NCI-H2107 treated with DMSO at 0.1 percent for 48 hours (cell line): ENCODE results near the gene ARID1B.

ENCODE experiments used
- DNase-seq: peaks from one replicate; lab custom pipeline; 2025; ENCODE audit not compliant: unreplicated experiment; lab: John Stamatoyannopoulos, UW

ARID1B gene

DNA sequence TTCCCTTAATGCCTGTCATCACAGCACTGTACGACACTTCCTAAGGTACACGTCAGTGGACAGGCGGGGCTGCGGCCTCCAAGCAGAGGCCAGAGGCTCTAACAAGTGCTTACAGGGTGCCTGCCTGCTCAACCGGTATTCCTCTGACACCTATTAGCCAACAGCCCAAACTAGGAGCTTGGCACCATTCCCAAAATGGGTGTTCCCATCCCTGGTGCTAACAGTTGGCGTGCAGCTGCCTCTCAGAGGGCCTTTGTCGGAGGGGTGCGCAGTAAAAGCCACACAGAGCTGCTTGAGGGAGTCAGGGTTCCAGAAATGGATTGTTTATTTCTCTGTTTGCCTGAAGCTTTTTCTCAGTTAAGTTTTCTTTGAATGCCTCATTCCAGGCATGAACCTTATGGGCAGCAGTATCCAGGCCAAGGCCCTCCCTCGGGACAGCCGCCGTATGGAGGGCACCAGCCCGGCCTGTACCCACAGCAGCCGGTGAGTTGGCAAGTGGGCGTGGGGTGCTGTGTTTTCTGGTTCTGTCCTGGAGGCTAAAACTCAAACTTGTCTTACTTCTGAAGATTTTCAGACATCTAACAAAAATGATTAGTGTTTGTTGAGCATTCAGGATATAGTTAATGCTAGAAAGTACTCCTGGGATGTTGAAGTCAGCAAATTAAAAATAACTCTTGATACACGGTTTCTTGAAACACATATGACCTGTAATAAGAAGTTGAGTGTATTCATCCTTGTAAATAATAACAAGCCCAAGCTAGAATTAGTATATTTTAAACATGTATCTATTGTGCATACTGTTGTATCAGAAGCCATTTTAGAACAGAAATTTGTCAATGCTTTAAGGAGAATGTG lies 421.5 kb downstream of the ARID1B start:
- peak; percentile 96 for DNase-seq

- no peak for DNase-seq
Measured at GRCh38 chr6:157200117-157200516, 422.9 kb downstream of the ARID1B start.

- DNase-seq = no peak
Measured at GRCh38 chr6:157200611-157201010, 423.4 kb downstream of the ARID1B start.

- DNase-seq = no peak
Measured at GRCh38 chr6:157201083-157201482, 423.9 kb downstream of the ARID1B start.

DNA sequence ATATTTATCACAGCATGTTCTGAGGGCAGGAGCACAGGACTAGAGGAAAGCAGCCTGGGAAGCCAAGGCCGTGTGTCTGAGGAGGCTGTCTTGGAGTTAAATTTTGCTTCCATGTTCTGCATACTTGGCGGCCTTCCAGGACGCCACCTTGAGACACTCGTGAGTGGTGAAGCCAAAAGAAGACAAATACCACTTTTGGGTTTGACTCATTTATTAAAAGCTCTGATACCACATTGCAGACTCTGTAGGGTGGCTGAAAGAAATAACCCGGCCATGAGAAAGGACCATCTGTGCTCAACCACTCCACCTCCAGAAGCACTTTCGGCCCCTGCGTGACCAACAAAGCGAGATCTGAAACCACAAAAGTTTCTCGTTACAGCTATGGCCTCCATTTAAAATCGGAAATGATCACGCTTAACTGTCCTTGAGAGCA lies 426.1 kb downstream of the ARID1B start:
- DNase-seq = peak; percentile 91

DNA sequence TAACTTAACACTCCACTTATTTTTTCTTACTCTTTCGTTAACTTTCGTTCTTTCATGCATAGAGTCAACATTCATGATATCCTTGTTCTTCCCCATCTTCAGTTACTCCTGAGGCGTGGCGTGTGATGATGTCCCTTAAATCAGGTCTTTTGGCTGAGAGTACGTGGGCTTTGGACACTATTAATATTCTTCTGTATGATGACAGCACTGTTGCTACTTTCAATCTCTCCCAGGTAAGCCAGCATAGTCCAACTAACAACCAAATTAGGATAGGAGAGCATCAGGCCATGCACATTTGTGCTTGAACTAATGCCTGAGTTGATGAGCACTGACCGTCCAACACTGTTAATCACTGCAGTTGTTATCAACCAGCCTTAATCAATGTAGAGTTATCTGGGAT lies 426.6 kb downstream of the ARID1B start:
- DNase-seq = no peak

DNA sequence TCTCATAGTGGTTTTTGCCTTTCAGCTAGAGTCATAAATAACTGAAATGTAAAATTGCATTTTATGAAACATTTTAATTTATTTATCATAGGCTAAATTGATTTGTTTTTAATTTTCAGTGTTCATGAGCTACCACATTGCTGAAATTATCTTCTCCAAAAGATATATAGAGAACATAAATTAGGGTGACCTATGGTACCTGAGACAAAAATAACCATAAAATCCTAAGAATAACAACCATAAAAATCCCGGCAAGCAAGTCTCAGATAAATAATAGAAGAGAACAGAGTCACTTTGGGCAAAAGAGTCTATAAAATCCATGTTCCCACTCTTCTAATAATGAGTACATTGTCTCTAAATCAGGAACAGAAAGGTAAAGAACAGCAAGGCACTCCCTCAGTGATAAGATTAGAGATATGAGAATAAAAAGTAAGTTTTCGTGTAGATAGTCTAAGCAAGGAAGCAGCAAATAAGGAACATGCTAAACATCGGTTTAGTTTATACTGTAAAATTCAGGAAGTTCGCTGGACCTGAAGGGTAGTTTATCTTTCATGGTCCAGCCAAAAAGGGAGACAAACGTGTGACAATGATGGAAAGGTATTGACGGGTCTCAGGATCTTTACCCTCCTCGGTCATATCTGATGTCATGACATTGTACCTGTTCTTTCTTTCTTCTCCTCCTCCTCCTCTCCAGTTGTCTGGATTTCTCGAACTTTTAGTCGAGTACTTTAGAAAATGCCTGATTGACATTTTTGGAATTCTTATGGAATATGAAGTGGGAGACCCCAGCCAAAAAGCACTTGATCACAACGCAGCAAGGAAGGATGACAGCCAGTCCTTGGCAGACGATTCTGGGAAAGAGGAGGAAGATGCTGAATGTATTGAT lies 428.5 kb downstream of the ARID1B start:
- DNase-seq = no peak

- DNase-seq = no peak
Measured at GRCh38 chr6:157206359-157206815, 429.2 kb downstream of the ARID1B start.

- DNase-seq = no peak
Measured at GRCh38 chr6:157207521-157208076, 430.4 kb downstream of the ARID1B start.

DNA sequence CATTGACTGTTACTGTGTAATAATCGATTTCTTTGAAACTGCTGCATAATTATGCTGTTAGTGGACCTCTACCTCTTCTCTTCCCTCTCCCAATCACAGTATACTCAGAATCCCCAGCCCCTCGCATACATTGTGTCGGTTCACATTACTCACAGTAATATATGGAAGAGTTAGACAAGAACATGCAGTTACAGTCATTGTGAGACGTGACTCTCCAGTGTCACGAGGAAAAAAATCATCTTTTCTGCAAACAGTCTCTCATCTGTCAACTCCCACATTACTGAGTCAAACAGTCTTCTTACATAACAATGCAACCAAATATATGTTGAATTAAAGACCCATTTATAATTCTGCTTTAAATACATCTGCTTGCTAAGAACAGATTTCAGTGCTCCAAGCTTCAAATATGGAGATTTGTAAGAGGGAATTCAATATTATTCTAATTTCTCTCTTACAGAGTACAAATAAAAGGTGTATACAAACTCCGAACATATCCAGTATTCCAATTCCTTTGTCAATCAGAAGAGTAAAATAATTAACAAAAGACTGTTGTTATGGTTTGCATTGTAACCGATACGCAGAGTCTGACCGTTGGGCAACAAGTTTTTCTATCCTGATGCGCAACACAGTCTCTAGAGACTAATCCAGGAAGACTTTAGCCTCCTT lies 432.8 kb downstream of the ARID1B start:
- no peak for DNase-seq

DNA sequence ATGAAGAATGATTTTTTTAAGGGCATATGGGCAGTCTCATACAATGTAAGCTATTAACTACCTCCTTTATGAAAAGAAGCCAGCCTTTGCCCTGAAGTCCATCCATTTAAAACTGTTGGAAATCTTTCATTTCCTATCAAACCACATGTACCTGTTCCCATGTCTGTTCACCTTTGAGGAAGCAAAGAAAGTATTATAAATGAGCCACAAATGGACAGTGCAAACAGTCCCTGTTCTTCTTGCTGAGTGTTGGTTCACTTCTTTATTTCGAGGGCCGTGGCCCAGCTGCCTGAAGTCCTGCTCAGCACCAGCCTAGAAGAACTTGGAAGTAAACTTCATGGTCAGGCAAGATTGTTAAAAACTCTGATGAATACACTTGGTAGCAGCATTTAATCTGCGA lies 433.8 kb downstream of the ARID1B start:
- DNase-seq = no peak

DNA sequence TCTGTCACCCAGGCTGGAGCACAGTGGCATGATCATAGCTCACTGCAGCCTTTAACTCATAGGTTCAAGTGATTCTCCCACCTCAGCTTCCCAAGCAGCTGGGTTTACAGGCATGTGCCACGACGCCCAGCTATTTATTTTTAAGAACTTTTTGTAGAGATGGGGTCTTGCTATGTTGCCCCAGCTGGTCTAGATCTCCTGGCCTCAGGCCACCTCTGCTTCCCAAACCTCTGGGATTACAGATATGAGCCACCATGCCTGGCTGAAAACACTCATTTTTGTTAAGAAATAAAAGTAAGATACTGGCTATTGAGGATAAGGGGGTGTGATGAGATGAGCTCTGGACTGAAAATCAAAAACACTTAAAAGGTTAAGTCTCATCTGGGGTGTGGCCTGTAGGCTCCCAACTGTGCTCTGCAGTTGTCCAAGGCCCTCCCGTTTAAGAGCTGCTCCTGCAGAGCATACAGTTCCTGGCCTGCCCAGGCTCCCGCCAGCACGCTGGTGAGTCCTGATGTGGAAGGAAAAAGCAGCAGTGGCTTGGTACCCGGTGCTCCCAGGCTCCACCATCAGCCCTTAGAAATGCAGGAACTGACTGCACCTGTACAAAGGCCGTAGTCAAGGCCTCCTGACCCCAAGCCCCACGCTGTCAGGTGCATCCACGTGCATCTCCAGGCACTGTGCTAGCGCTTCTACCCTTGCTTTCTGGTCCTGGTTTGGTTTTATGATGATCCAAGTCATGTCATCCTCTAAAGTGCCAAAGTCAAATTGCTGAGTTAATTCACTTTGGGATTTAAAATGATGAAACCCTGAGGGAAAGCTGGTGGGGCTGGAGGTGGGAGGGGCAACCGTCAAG lies 434.7 kb downstream of the ARID1B start:
- DNase-seq = no peak

DNA sequence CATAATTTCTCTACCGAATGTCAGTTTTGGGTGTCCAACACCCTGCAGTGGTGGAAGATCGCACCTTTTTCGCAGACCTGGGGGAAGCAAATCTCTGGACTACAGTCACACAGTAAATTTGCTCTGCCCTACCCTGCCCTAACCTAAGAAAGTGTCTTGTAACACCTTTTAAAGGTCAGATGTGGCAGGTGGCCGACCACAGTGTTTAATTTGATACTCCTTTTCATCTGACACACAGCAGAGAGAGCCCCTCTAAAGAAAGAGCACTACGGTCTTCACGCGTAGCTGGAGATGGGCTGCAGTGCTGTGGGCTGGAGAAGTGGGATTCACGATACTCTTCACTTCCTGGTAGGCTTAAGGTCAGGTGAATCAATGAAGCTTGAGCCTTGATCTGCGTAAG lies 436.2 kb downstream of the ARID1B start:
- DNase-seq = no peak

DNA sequence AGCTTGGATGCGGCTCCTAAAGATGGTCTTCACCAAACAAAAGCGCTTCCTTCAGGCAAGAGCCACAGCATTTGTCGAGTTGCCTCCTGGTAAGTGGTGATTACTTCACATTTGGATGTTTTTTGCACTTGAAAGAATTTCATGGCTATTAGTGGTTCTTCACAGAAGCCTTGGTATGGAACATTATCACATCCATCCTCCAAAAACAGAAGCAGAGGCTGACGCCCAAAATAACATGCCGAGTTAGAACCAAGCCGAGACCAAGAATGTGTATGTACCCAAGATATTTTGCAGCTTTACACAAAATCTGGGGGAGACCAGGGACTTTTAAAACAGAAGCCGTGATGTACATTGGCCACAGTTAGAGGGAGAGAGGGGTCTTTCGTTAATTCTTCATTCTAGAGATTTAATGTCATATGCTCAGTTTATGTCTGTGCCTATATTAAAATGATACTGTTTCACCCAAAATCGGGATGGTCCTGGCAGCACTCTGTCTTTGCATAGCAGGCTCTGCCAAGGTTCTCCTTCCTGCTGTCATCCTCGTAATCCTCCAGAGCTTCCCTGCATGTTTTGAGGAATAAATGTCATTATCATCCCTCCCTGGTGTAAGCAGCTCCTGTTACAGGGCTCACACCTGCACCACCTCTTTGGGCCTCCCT lies 436.9 kb downstream of the ARID1B start:
- DNase-seq = no peak

- DNase-seq = no peak
Measured at GRCh38 chr6:157215717-157216116, 438.5 kb downstream of the ARID1B start.

- no peak for DNase-seq
Measured at GRCh38 chr6:157216570-157216969, 439.4 kb downstream of the ARID1B start.

DNA sequence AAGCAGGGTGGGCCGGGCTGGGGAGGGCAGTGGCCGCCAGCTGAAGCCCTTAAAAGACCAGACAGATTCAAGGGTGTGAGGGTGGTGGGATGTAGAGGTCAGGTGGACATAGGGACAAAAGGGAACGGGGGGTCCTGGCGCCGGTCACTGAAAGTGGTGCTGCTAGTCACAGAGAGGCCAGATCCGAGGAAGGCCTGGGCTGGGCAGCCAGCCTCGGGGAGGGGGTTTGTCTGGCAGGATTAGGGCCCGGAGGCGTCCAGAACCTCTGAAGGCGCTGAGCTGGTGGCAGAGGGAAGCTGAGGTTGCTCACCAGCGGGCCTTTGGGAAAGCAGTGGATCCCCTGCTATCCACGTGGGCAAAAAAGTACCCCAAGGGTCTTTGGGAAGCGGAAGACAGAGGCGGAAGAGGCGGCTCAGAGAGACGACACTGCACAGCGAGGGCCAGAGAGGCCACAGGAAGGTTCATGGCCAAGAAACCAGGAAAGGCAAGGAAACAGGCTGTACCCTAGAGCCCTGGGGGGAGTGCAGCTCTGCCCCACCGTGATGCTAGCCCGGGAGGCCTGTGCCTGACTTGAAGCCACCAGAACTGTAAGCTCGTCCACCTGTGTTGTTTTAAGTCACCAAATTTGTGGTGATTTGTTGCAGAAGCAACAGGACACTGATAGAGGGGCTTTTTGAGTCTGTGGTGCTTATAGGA lies 440.2 kb downstream of the ARID1B start:
- DNase-seq = no peak

DNA sequence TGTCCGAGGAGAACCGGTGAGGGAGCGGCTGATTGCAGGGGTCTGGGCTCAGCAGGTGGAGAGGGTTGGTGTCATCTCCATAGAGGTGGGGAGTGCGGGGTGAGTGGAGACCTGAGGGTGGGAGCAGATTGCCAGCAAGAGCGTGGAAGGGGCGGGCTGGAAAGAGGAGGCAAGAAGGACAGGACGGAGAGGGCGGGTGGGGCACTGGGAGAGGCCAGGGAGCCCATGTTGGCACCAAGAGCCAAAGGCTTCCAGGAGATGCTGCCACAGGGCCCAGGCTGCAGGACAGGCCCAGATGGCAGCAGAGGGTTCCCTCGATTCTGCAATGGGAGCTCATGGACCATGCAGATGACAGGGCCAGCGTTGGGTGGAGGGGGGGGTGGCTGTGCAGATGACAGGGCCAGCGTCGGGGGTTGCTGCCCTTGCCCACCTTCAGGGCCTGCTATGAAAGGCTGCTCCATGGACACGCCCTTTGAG lies 440.8 kb downstream of the ARID1B start:
- no peak for DNase-seq
